H1 (cell line): ENCODE measurements around the gene TELO2. TPM values are rescaled to one million over a fixed set of nuclear protein-coding genes. Genes with fewer than 3 reads are reported as not detected.

Source experiments
- polyA plus RNA-seq, 7 experiments: library from polyadenylated mRNA; depleted of rRNA in 3 of 7; stranded (reverse) in 5 of 7; unstranded in 2 of 7; fragments of >200 nt in 5 of 7; fragments of 200-250 nt in 2 of 7; gene quantifications; 1 replicate in 5 of 7; 2 replicates in 1 of 7; 4 replicates in 1 of 7; pipeline versions ENCODE4 v1.2.1 to v1.2.3, GENCODE V29; 2011 to 2013; ENCODE audit warnings: missing spikeins in 2 of 7, mixed read lengths in 2 of 7
- total RNA-seq: library from RNA; stranded (reverse); fragmentation: NEBNext Ultra II Directional; extraction: Animal tissue kit (Norgen Biotek cat#: 25700); gene quantifications from 2 replicates; pipeline ENCODE4 v1.2.1, GENCODE V29; 2021
- TF ChIP-seq, protein P1 (sequence below): fragments of 300-600 bp; sonication (generic); IDR thresholded peaks from 2 replicates; pipeline ENCODE4 v1.7.1; 2012; ENCODE audit warnings: low read length, moderate library complexity, mild to moderate bottlenecking, inconsistent platforms; ENCODE audit not compliant: insufficient replicate concordance

Gene TELO2
- total and polyA plus RNA-seq, 2 of the 8 experiments (the other 6 are each of a cell fraction or from before 2014, with no cell fraction given): 39.3 to 64.8 TPM

DNA sequence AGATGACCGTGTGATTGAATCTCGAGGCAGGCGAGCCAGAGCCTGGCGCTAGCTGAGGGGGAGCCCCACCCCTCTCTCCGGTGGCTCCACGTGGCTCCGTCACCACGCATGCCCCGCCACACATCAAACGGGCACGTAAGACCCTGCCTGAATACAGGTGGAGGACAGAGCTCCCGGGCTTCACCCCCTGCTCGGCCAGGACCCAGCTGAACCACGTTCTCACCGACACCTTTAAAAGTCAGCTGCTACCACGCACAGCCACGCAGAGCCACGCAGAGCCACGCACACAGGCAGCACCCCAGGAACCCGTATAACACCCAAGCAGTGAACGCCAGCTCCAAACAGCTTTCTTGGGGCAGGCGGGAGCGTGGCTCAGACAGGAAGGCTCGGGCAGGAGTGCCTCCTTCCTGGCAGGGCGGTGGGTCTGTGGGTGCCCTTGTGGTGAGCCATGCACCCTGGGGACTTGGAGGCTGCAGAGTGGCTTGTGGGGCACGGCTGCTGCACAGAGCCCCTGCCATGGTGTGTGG is 44.7 kb downstream of the TELO2 start (continued):
- TF ChIP-seq, protein P1, sequence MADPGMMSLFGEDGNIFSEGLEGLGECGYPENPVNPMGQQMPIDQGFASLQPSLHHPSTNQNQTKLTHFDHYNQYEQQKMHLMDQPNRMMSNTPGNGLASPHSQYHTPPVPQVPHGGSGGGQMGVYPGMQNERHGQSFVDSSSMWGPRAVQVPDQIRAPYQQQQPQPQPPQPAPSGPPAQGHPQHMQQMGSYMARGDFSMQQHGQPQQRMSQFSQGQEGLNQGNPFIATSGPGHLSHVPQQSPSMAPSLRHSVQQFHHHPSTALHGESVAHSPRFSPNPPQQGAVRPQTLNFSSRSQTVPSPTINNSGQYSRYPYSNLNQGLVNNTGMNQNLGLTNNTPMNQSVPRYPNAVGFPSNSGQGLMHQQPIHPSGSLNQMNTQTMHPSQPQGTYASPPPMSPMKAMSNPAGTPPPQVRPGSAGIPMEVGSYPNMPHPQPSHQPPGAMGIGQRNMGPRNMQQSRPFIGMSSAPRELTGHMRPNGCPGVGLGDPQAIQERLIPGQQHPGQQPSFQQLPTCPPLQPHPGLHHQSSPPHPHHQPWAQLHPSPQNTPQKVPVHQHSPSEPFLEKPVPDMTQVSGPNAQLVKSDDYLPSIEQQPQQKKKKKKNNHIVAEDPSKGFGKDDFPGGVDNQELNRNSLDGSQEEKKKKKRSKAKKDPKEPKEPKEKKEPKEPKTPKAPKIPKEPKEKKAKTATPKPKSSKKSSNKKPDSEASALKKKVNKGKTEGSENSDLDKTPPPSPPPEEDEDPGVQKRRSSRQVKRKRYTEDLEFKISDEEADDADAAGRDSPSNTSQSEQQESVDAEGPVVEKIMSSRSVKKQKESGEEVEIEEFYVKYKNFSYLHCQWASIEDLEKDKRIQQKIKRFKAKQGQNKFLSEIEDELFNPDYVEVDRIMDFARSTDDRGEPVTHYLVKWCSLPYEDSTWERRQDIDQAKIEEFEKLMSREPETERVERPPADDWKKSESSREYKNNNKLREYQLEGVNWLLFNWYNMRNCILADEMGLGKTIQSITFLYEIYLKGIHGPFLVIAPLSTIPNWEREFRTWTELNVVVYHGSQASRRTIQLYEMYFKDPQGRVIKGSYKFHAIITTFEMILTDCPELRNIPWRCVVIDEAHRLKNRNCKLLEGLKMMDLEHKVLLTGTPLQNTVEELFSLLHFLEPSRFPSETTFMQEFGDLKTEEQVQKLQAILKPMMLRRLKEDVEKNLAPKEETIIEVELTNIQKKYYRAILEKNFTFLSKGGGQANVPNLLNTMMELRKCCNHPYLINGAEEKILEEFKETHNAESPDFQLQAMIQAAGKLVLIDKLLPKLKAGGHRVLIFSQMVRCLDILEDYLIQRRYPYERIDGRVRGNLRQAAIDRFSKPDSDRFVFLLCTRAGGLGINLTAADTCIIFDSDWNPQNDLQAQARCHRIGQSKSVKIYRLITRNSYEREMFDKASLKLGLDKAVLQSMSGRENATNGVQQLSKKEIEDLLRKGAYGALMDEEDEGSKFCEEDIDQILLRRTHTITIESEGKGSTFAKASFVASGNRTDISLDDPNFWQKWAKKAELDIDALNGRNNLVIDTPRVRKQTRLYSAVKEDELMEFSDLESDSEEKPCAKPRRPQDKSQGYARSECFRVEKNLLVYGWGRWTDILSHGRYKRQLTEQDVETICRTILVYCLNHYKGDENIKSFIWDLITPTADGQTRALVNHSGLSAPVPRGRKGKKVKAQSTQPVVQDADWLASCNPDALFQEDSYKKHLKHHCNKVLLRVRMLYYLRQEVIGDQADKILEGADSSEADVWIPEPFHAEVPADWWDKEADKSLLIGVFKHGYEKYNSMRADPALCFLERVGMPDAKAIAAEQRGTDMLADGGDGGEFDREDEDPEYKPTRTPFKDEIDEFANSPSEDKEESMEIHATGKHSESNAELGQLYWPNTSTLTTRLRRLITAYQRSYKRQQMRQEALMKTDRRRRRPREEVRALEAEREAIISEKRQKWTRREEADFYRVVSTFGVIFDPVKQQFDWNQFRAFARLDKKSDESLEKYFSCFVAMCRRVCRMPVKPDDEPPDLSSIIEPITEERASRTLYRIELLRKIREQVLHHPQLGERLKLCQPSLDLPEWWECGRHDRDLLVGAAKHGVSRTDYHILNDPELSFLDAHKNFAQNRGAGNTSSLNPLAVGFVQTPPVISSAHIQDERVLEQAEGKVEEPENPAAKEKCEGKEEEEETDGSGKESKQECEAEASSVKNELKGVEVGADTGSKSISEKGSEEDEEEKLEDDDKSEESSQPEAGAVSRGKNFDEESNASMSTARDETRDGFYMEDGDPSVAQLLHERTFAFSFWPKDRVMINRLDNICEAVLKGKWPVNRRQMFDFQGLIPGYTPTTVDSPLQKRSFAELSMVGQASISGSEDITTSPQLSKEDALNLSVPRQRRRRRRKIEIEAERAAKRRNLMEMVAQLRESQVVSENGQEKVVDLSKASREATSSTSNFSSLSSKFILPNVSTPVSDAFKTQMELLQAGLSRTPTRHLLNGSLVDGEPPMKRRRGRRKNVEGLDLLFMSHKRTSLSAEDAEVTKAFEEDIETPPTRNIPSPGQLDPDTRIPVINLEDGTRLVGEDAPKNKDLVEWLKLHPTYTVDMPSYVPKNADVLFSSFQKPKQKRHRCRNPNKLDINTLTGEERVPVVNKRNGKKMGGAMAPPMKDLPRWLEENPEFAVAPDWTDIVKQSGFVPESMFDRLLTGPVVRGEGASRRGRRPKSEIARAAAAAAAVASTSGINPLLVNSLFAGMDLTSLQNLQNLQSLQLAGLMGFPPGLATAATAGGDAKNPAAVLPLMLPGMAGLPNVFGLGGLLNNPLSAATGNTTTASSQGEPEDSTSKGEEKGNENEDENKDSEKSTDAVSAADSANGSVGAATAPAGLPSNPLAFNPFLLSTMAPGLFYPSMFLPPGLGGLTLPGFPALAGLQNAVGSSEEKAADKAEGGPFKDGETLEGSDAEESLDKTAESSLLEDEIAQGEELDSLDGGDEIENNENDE: no peak
